DND-41 (cell line): Measurements from ENCODE around the gene SART3.

Source experiments
- ATAC-seq: fragments of 200-7000 bp; cut with Tn5 transposase; 3 replicates; pipeline ENCODE4 v1.9.1; 2021; ENCODE audit warnings: low read depth; ENCODE audit not compliant: insufficient read depth
- DNase-seq: peaks from one replicate; pipeline ENCODE4 v3.0.0-alpha.2; 2020
- H2AFZ ChIP-seq: 2 replicates; pipeline ENCODE4 v1.6.0; 2012; ENCODE audit warnings: low read depth, low read length
- H3K27ac ChIP-seq: 2 replicates; pipeline ENCODE4 v1.5.1; 2012; ENCODE audit warnings: low read length, inconsistent platforms
- H3K27me3 ChIP-seq: fragments of 200-600 bp; sonication (generic); 2 replicates; pipeline ENCODE4 v1.6.0; 2012; ENCODE audit warnings: low read length, mild to moderate bottlenecking, inconsistent platforms; ENCODE audit not compliant: insufficient read depth, poor library complexity
- H3K36me3 ChIP-seq: 2 replicates; pipeline ENCODE4 v1.5.1; 2012; ENCODE audit warnings: low read length, inconsistent platforms; ENCODE audit not compliant: insufficient read depth
- H3K4me1 ChIP-seq: 2 replicates; pipeline ENCODE4 v1.5.1; 2012; ENCODE audit warnings: mild to moderate bottlenecking, low read length; ENCODE audit not compliant: insufficient read depth
- H3K4me2 ChIP-seq: 2 replicates; pipeline ENCODE4 v1.6.0; 2012; ENCODE audit warnings: mild to moderate bottlenecking, moderate library complexity, low read length, inconsistent platforms; ENCODE audit not compliant: insufficient read depth
- H3K4me3 ChIP-seq, 2 experiments: fragments of 200-600 bp in 1 of 2; shearing (Covaris generic) in 1 of 2; 2 replicates each; pipeline ENCODE4 v1.5.1; 2012 to 2016; ENCODE audit warnings: inconsistent platforms in 2 of 2, low read length in 2 of 2, mild to moderate bottlenecking in 2 of 2, low read depth in 1 of 2, moderate library complexity in 1 of 2
- H3K79me2 ChIP-seq: 2 replicates; pipeline ENCODE4 v1.6.0; 2012; ENCODE audit warnings: low read length, inconsistent platforms; ENCODE audit not compliant: insufficient read depth
- H3K9ac ChIP-seq: 2 replicates; pipeline ENCODE4 v1.6.0; 2012; ENCODE audit warnings: low read depth, mild to moderate bottlenecking, inconsistent platforms, low read length, moderate library complexity
- H3K9me3 ChIP-seq: 2 replicates; pipeline ENCODE4 v1.5.1; 2012; ENCODE audit warnings: low read length, moderate library complexity, mild to moderate bottlenecking, inconsistent platforms; ENCODE audit not compliant: insufficient read depth, severe bottlenecking
- H4K20me1 ChIP-seq: 2 replicates; pipeline ENCODE4 v1.6.0; 2012; ENCODE audit warnings: low read length; ENCODE audit not compliant: insufficient read depth
- EZH2 ChIP-seq: IDR thresholded peaks from 3 replicates; pipeline ENCODE4 v1.6.1; 2012; ENCODE audit warnings: borderline replicate concordance, low read depth, mild to moderate bottlenecking, moderate library complexity, low read length, inconsistent platforms; ENCODE audit not compliant: severe bottlenecking
- TF ChIP-seq, protein P1 (sequence below): IDR thresholded peaks from 2 replicates; pipeline ENCODE4 v1.5.1; 2012; ENCODE audit warnings: borderline replicate concordance, low read length, moderate library complexity, mild to moderate bottlenecking; ENCODE audit not compliant: poor library complexity, severe bottlenecking; ENCODE audit errors: extremely low read depth

Gene SART3

DNA sequence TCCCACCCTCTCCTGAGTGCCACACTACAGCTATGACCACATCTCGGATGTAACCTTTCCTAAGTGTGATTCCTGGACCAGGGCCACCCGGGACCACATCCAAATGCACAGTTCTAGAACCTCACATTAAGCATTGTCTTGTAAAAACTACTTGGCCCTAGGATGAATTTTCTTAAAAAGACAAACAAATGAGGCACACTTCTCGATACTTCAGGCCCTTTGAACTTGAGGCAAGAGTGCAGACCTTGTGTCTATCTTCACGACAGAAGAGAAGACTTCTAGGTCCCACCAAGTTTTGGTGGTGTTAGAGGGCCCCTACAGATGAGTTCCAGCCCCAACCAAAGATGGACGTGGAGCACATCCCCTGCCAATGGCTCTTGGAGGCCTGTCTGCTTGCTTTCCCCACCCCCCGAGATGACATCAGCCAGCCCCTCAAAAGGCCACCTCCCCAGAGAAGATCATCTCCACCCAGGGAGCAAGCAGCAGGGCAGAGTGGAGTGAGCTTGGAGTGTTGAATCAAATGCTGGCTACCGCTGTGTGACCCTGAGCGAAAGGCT, 10.7 kb upstream of the SART3 start:
- DNase-seq, result no peak
- no peak for TF ChIP-seq EZH2
- TF ChIP-seq, protein P1, sequence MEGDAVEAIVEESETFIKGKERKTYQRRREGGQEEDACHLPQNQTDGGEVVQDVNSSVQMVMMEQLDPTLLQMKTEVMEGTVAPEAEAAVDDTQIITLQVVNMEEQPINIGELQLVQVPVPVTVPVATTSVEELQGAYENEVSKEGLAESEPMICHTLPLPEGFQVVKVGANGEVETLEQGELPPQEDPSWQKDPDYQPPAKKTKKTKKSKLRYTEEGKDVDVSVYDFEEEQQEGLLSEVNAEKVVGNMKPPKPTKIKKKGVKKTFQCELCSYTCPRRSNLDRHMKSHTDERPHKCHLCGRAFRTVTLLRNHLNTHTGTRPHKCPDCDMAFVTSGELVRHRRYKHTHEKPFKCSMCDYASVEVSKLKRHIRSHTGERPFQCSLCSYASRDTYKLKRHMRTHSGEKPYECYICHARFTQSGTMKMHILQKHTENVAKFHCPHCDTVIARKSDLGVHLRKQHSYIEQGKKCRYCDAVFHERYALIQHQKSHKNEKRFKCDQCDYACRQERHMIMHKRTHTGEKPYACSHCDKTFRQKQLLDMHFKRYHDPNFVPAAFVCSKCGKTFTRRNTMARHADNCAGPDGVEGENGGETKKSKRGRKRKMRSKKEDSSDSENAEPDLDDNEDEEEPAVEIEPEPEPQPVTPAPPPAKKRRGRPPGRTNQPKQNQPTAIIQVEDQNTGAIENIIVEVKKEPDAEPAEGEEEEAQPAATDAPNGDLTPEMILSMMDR, result no peak
- Histone ChIP-seq H3K9me3 (no peaks in the 10 kb centered on the region), H3K27me3 (no peaks in the 10 kb centered on the region), H3K4me1 (no peaks in the 10 kb centered on the region), H2AFZ (no peak overlapping the region), H3K9ac (no peak overlapping the region), H3K79me2 (no peaks in the 10 kb centered on the region), H4K20me1 (no peaks in the 10 kb centered on the region), H3K4me2 (no peak overlapping the region), H3K36me3 (peaks cover 23% of the 10 kb centered on the region), H3K4me3 (no peak overlapping the region), H3K27ac (no peak overlapping the region)
- ATAC-seq, result no peak

DNA sequence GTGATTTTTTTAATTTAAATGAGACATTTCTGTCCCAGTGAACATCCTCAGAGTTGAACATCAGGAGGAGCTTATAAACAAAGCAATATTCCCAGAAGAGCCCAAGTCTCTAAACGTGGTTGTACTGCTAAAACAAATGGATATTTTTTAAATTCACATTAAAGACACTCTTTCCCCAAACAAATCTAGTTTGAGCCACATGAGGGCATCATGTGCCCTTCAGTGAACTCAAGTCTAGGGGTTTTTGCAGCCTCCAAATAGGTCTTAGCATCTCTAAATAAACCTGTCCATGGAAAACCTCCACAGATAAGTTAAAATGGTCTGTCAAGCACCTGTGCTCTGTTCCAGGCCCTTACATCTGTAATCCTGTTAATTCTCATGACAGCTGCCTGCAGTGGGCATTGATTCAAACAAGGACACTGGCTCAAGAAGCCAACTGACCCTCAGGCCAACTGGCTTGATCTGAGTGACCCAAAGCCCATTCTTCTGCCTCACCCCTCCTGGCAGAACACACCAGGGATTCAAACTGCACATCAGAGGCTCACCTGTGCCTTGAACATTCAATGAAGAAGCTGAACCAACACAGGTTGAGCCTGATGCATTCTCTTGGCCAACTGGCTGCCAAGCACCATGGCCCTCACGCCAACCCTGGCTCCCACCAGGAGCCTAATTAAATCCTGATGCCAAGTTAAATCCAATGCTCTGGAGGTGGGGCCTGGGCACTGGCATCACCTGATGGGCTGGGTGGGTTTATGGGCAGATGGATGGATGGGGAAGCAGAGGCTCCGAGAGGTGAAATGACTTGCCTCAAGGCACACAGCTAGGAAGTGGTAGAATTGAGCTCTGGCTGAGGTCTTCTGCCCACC, 10.0 kb upstream of the SART3 start:
- Histone ChIP-seq H3K79me2 (no peaks in the 10 kb centered on the region), H3K4me2 (no peak overlapping the region), H3K9me3 (no peaks in the 10 kb centered on the region), H3K27me3 (no peaks in the 10 kb centered on the region), H3K27ac (no peak overlapping the region), H2AFZ (no peak overlapping the region), H3K4me3 (no peak overlapping the region), H4K20me1 (no peaks in the 10 kb centered on the region), H3K9ac (no peak overlapping the region), H3K4me1 (peaks cover 6% of the 10 kb centered on the region; the same call in 1 of the 2 replicates), H3K36me3 (peaks cover 31% of the 10 kb centered on the region)
- ATAC-seq (no peak), DNase-seq (peak; percentile 23)
- no peak for TF ChIP-seq EZH2
- TF ChIP-seq, protein P1, result peak; percentile 54

DNA sequence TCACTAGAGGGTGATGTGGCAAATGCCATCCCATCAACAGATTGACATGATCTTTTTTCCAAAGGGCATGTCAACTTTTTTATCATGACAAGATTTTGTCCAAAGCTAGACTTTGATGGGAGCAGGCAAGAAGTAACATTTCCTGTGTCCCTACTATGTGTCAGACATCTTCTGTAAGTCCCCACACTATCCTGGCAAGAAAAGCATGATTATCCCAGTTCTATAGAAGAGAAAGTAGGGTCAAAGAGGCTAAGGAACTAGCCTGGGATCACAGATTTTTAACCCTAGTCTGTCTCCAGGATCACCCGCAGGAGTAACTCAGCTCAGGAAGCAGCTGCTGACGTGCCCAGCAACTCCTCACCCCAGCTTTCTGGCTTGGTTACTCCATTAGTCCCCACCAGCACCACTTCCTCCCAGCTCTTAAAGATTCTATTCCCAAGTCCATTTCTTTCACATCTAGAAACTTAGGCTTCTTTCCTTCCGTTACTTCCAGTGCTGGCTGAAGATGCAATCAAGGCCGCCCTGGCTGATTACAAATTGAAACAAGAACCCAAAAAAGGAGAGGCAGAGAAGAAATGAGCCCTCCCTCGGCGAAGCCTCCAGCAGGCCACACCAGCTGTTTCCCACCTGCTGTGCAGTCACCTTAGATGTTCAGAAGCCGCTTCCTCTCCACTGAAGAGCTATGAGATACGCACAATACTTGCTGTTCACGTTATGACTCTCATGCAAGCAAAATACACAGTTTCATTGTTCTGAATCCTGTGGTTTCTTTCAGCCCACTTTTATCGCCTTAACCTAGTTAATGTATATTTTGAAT, 7.6 kb upstream of the SART3 start:
- TF ChIP-seq, protein P1, result no peak
- TF ChIP-seq EZH2, result no peak
- no peaks in the 10 kb centered on the region for H3K27me3 ChIP-seq
- H3K36me3 ChIP-seq, result peaks cover 50% of the 10 kb centered on the region
- DNase-seq (peak; percentile 75), ATAC-seq (peak; percentile 83)
- no peak overlapping the region for H2AFZ ChIP-seq
- no peak overlapping the region for H3K4me3 ChIP-seq
- H3K27ac ChIP-seq, result no peak overlapping the region
- H4K20me1 ChIP-seq, result no peaks in the 10 kb centered on the region
- H3K9ac ChIP-seq, result no peak overlapping the region
- H3K79me2 ChIP-seq, result peaks cover 6% of the 10 kb centered on the region
- H3K4me1 ChIP-seq, result peaks cover 29% of the 10 kb centered on the region
- H3K4me2 ChIP-seq, result no peak overlapping the region
- H3K9me3 ChIP-seq, result no peaks in the 10 kb centered on the region
